Endothelial cell of umbilical vein (primary cell): ENCODE data around the gene SDR39U1. TPM values are rescaled to one million over a fixed set of nuclear protein-coding genes. Genes with fewer than 3 reads are reported as not detected.

Experiments
- BruUV-seq: library from RNA; stranded (reverse); fragments of 400-500 nt; replicated peaks from 2 replicates; lab custom pipeline; 2021; lab: Mats Ljungman, UMichigan
- CTCF ChIA-PET: fragments of 300-600, 350-600 bp; sonication (Branson Sonifier 250); formaldehyde crosslinking; loops from one replicate; lab custom pipeline; 2021; ENCODE audit warnings: antibody characterized with exemption, inconsistent platforms; lab: Charles Lee
- POLR2A ChIA-PET: fragments of 300-600, 350-600 bp; sonication (Branson Sonifier 250); formaldehyde crosslinking; loops from one replicate; lab custom pipeline; 2021; ENCODE audit warnings: antibody characterized with exemption, inconsistent platforms; lab: Charles Lee
- DNase-seq: peaks from one replicate; pipeline ENCODE4 v3.0.0-alpha.2; 2011; ENCODE audit warnings: low read depth, low spot score
- FAIRE-seq: peaks from 2 replicates; lab custom pipeline; 2011; peaks lifted over from hg19 to GRCh38; lab: Jason Lieb, UNC
- H2AFZ ChIP-seq: 2 replicates; pipeline ENCODE4 v1.6.0; 2012; ENCODE audit warnings: low read depth, low read length, control low read depth, inconsistent platforms
- H3K27ac ChIP-seq: 2 replicates; pipeline ENCODE4 v1.5.1; 2011; ENCODE audit warnings: low read depth, mild to moderate bottlenecking, control low read depth, low read length, moderate library complexity; ENCODE audit not compliant: insufficient read depth
- H3K27me3 ChIP-seq, 2 experiments: 2 replicates each; pipeline versions ENCODE4 v1.6.0 to v1.6.1; 2011; ENCODE audit warnings: low read length in 2 of 2, mixed read lengths in 1 of 2; ENCODE audit not compliant: control insufficient read depth in 2 of 2, insufficient read depth in 2 of 2
- H3K36me3 ChIP-seq, 2 experiments: 2 replicates in 1 of 2; 3 replicates in 1 of 2; pipeline ENCODE4 v1.5.1; 2011; ENCODE audit warnings: low read length in 2 of 2, mild to moderate bottlenecking in 1 of 2, moderate library complexity in 1 of 2; ENCODE audit not compliant: control insufficient read depth in 2 of 2, insufficient read depth in 2 of 2; ENCODE audit errors: extremely low read depth in 1 of 2
- H3K4me1 ChIP-seq: 3 replicates; pipeline ENCODE4 v1.5.1; 2011; ENCODE audit warnings: mild to moderate bottlenecking, low read length; ENCODE audit not compliant: control insufficient read depth, insufficient read depth; ENCODE audit errors: extremely low read depth
- H3K4me2 ChIP-seq: 2 replicates; pipeline ENCODE4 v1.6.1; 2011; ENCODE audit warnings: low read length, control low read depth, mixed read lengths; ENCODE audit not compliant: insufficient read depth
- H3K4me3 ChIP-seq, 3 experiments: fragments of 200-600 bp in 1 of 3; sonication (generic), shearing (Covaris generic) in 1 of 3; replicated peaks in 1 of 3; 2 replicates each; pipeline ENCODE4 v1.5.1; 2011 to 2016; ENCODE audit warnings: control low read depth in 3 of 3, low read length in 3 of 3, mild to moderate bottlenecking in 2 of 3, inconsistent platforms in 1 of 3, low read depth in 1 of 3, moderate library complexity in 1 of 3; ENCODE audit not compliant: insufficient read depth in 1 of 3
- H3K79me2 ChIP-seq: 2 replicates; pipeline ENCODE4 v1.6.0; 2012; ENCODE audit warnings: low read length, inconsistent platforms; ENCODE audit not compliant: control insufficient read depth, insufficient read depth
- H3K9ac ChIP-seq: replicated peaks from 2 replicates; pipeline ENCODE3; 2011; ENCODE audit warnings: low read length, control low read depth; ENCODE audit not compliant: insufficient read depth; ENCODE audit errors: extremely low read depth
- H3K9me1 ChIP-seq: replicated peaks from 3 replicates; pipeline ENCODE4 v1.6.0; 2011; ENCODE audit warnings: mild to moderate bottlenecking, low read length; ENCODE audit not compliant: control insufficient read depth, insufficient read depth; ENCODE audit errors: extremely low read depth
- H3K9me3 ChIP-seq: replicated peaks from 2 replicates; pipeline ENCODE4 v1.5.1; 2012; ENCODE audit warnings: low read length, inconsistent platforms; ENCODE audit not compliant: control insufficient read depth, insufficient read depth
- H4K20me1 ChIP-seq: replicated peaks from 2 replicates; pipeline ENCODE3; 2011; ENCODE audit warnings: mild to moderate bottlenecking, low read length; ENCODE audit not compliant: control insufficient read depth, insufficient read depth; ENCODE audit errors: extremely low read depth
- EZH2 ChIP-seq: IDR thresholded peaks from 2 replicates; pipeline ENCODE4 v1.6.1; 2012; ENCODE audit warnings: borderline replicate concordance, low read depth, mild to moderate bottlenecking, moderate library complexity, low read length, inconsistent platforms; ENCODE audit not compliant: severe bottlenecking
- GATA2 ChIP-seq: IDR thresholded peaks from 2 replicates; pipeline ENCODE4 v1.7.0; 2011; ENCODE audit warnings: low read depth, mild to moderate bottlenecking, moderate library complexity, mixed read lengths, low read length; ENCODE audit not compliant: insufficient read length, insufficient read depth
- JUN ChIP-seq: IDR thresholded peaks from 2 replicates; pipeline ENCODE4 v1.6.1; 2011; ENCODE audit warnings: borderline replicate concordance, low read depth; ENCODE audit not compliant: insufficient read length, insufficient read depth
- POLR2A ChIP-seq: IDR thresholded peaks from 2 replicates; pipeline ENCODE4 v1.6.1; 2012; ENCODE audit warnings: low read depth, mild to moderate bottlenecking, control low read depth, low read length
- POLR2AphosphoS5 ChIP-seq: IDR thresholded peaks from 2 replicates; pipeline ENCODE4 v1.6.1; 2012; ENCODE audit warnings: low read depth, mild to moderate bottlenecking, control low read depth, low read length, moderate library complexity; ENCODE audit not compliant: insufficient read depth
- dilution Hi-C: fragments of 300-500 bp; cut with MboI; formaldehyde crosslinking; loops from one replicate; pipeline ENCODE4 v1.15.0; 2019; ENCODE audit warnings: low sequenced_read_pairs; ENCODE audit not compliant: extremely low pct_ligation_motif_present
- intact Hi-C: fragments of 100-400 bp; cut with micrococcal nuclease; formaldehyde crosslinking; loops from one replicate; pipeline ENCODE4 v1.10.0; 2022
- polyA plus RNA-seq, 4 experiments: library from polyadenylated mRNA; depleted of rRNA in 3 of 4; stranded (reverse) in 3 of 4; unstranded in 1 of 4; fragments of >200 nt; gene quantifications; 2 replicates each; pipeline versions ENCODE4 v1.2.1 to v1.2.3, GENCODE V29; 2011 to 2012; ENCODE audit warnings: missing spikeins in 1 of 4
- total RNA-seq: library from RNA; stranded (reverse); gene quantifications from 2 replicates; pipeline ENCODE4 v1.2.3, GENCODE V29; 2021
- TF ChIP-seq, protein P1 (sequence below): IDR thresholded peaks from 2 replicates; pipeline ENCODE4 v1.6.1; 2011; ENCODE audit not compliant: insufficient read depth, insufficient read length
- TF ChIP-seq, protein P2 (sequence below), 2 donors: IDR thresholded peaks; 1 replicate in 1 of 2; 2 replicates in 1 of 2; pipeline ENCODE4 v1.5.1; 2011; ENCODE audit warnings: low read length in 2 of 2, mild to moderate bottlenecking in 2 of 2, moderate library complexity in 2 of 2, control low read depth in 1 of 2, inconsistent platforms in 1 of 2, low read depth in 1 of 2; ENCODE audit not compliant: insufficient read depth in 1 of 2; ENCODE audit errors: extremely low read depth in 1 of 2

Gene SDR39U1
- total and polyA plus RNA-seq, 2 donors (not counting 3 experiments of a cell fraction or from before 2014, with no cell fraction given), result 40.2 to 72.6 TPM

DNA sequence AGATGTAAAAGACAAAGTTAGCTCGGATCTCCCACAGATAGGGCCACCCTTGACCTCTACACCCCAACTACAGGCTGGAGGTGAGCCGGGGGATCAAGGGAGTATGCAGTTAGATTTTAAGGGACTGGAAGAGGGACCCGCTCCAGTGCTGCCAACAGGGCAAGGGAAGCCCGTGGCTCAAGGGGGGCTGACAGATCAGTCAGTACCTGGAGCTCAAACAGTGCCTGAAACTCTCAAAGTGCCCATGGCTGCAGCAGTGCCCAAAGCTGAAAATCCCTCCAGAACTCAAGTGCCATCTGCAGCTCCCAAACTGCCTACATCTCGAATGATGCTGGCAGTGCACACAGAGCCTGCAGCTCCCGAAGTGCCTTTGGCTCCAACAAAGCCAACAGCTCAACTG lies 33.4 kb downstream of the SDR39U1 start:
- intact Hi-C loops, result no loop called here
- Histone ChIP-seq H3K27me3 (no peaks in the 10 kb centered on the region), H3K36me3 (peaks cover 4 to 41% of the 10 kb centered on the region in 2 experiments), H3K27ac (no peak overlapping the region), H3K79me2 (no peaks in the 10 kb centered on the region), H3K9ac (no peak overlapping the region), H3K4me2 (no peak overlapping the region), H3K4me3 (no peak overlapping the region), H3K4me1 (no peaks in the 10 kb centered on the region), H3K9me1 (no peaks in the 10 kb centered on the region), H4K20me1 (no peaks in the 10 kb centered on the region), H2AFZ (no peak overlapping the region), H3K9me3 (no peaks in the 10 kb centered on the region)
- TF ChIP-seq EZH2 (no peak), POLR2A (no peak), JUN (no peak), GATA2 (no peak), POLR2AphosphoS5 (no peak)
- TF ChIP-seq, protein P1, sequence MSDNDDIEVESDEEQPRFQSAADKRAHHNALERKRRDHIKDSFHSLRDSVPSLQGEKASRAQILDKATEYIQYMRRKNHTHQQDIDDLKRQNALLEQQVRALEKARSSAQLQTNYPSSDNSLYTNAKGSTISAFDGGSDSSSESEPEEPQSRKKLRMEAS, result no peak
- TF ChIP-seq, protein P2, sequence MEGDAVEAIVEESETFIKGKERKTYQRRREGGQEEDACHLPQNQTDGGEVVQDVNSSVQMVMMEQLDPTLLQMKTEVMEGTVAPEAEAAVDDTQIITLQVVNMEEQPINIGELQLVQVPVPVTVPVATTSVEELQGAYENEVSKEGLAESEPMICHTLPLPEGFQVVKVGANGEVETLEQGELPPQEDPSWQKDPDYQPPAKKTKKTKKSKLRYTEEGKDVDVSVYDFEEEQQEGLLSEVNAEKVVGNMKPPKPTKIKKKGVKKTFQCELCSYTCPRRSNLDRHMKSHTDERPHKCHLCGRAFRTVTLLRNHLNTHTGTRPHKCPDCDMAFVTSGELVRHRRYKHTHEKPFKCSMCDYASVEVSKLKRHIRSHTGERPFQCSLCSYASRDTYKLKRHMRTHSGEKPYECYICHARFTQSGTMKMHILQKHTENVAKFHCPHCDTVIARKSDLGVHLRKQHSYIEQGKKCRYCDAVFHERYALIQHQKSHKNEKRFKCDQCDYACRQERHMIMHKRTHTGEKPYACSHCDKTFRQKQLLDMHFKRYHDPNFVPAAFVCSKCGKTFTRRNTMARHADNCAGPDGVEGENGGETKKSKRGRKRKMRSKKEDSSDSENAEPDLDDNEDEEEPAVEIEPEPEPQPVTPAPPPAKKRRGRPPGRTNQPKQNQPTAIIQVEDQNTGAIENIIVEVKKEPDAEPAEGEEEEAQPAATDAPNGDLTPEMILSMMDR (IDR thresholded peaks at IDR 0.05; ENCODE audit: extremely low read depth in 1 of 2, insufficient read depth in 1 of 2, low read depth in 1 of 2, low read length in 2 of 2), result no peak
- DNase-seq (no peak), FAIRE-seq (no peak)
- dilution Hi-C loops, result no loop called here
- ChIA-PET CTCF (interaction anchor here (1.0 to 8.7 kb wide), 9 partner anchors 8 to 76 kb away, joined by 3 to 86 read pairs (median 4); partner anchors contain the start of genes ADCY4 and NYNRIN), POLR2A (interaction anchor here (1.7 kb wide), 1 partner anchor 43 kb away, joined by 6 read pairs; no protein-coding TSS in a partner anchor)
- BruUV-seq, result TSS peak; percentile 21
